NAMALWA (cell line): ENCODE measurements around the gene ZNF496.
A peak's percentile ranks its signal among the peaks of the same experiment; 100 is the strongest.
"Not testable (repeated sequence)": the region's sequence is repeated elsewhere in the genome, so short reads cannot be mapped to it uniquely, and the experiment has no call there.

Source experiments
- DNase-seq: peaks from one replicate; pipeline ENCODE4 v3.0.0-alpha.2; 2015; ENCODE audit warnings: low spot score

Gene ZNF496

GRCh38 chr1:247291833-247292561 lies 39.7 kb downstream of the ZNF496 start:
- DNase-seq = no peak

GRCh38 chr1:247291161-247291560 lies 40.5 kb downstream of the ZNF496 start:
- no peak for DNase-seq

- no peak for DNase-seq
These were observed 41.1 kb downstream of the ZNF496 start for GRCh38 chr1:247290576-247290975.

GRCh38 chr1:247289274-247289892 lies 42.3 kb downstream of the ZNF496 start:
- DNase-seq = not testable (repeated sequence)

- no peak for DNase-seq
These were observed 43.3 kb downstream of the ZNF496 start for GRCh38 chr1:247288341-247288740.

- DNase-seq = peak; percentile 15
These were observed 44.2 kb downstream of the ZNF496 start for GRCh38 chr1:247287460-247287859.

- no peak for DNase-seq
These were observed 45.5 kb downstream of the ZNF496 start for GRCh38 chr1:247286134-247286670.

- no peak for DNase-seq
These were observed 50.6 kb downstream of the ZNF496 start for GRCh38 chr1:247281001-247281574.

- DNase-seq = no peak
These were observed 54.5 kb downstream of the ZNF496 start for GRCh38 chr1:247277191-247277590.

- DNase-seq = no peak
These were observed 56.9 kb downstream of the ZNF496 start for GRCh38 chr1:247274605-247275256.

- DNase-seq = no peak
These were observed 58.7 kb downstream of the ZNF496 start for GRCh38 chr1:247273013-247273412.

GRCh38 chr1:247270003-247270402 lies 61.7 kb downstream of the ZNF496 start:
- no peak for DNase-seq

- no peak for DNase-seq
These were observed 62.5 kb downstream of the ZNF496 start for GRCh38 chr1:247269133-247269532.

GRCh38 chr1:247268390-247269045 lies 63.1 kb downstream of the ZNF496 start:
- DNase-seq = no peak

GRCh38 chr1:247266053-247266452 lies 65.6 kb downstream of the ZNF496 start:
- no peak for DNase-seq

GRCh38 chr1:247255772-247256171 lies 75.9 kb downstream of the ZNF496 start, which contains the start of gene VN1R5:
Gene VN1R5 (plus strand): TSS chr1:247256072.
- not testable (repeated sequence) for DNase-seq

GRCh38 chr1:247247568-247247967 lies 84.1 kb downstream of the ZNF496 start:
- DNase-seq = no peak
